HG03457 (cell line): ENCODE measurements around the gene SLC25A5.
"Not testable (repeated sequence)": the region's sequence is repeated elsewhere in the genome, so short reads cannot be mapped to it uniquely, and the experiment has no call there.

Experiments
- ATAC-seq: cut with Tn5 transposase; IDR thresholded peaks from one replicate; pipeline ENCODE4 v1.9.1; 2021; ENCODE audit warnings: moderate number of reproducible peaks; ENCODE audit not compliant: unreplicated experiment

The SLC25A5 gene

GRCh38 chrX:119467842-119468550, at the start of gene SLC25A5:
SLC25A5 (plus strand) TSS chrX:119468444; CDS start chrX:119468516, 72 bp downstream.
- ATAC-seq = peak; percentile 81

GRCh38 chrX:119419146-119419545, 49.1 kb upstream of the SLC25A5 start:
- no peak for ATAC-seq

- no peak for ATAC-seq
Measured at GRCh38 chrX:119419898-119420297, 48.3 kb upstream of the SLC25A5 start.

GRCh38 chrX:119421016-119421705, 47.1 kb upstream of the SLC25A5 start:
- ATAC-seq = no peak

- no peak for ATAC-seq
Measured at GRCh38 chrX:119423631-119424030, 44.6 kb upstream of the SLC25A5 start.

- ATAC-seq = no peak
Measured at GRCh38 chrX:119424999-119425398, 43.2 kb upstream of the SLC25A5 start.

- peak; percentile 88 for ATAC-seq
Measured at GRCh38 chrX:119427024-119427794, 41.0 kb upstream of the SLC25A5 start.

- no peak for ATAC-seq
Measured at GRCh38 chrX:119427795-119428185, 40.5 kb upstream of the SLC25A5 start.

- no peak for ATAC-seq
Measured at GRCh38 chrX:119429471-119429870, 38.8 kb upstream of the SLC25A5 start.

- not testable (repeated sequence) for ATAC-seq
Measured at GRCh38 chrX:119441295-119441694, 26.9 kb upstream of the SLC25A5 start.

- no peak for ATAC-seq
Measured at GRCh38 chrX:119442286-119442685, 26.0 kb upstream of the SLC25A5 start.

GRCh38 chrX:119453202-119453601, 15.0 kb upstream of the SLC25A5 start:
- no peak for ATAC-seq

GRCh38 chrX:119455264-119455663, 13.0 kb upstream of the SLC25A5 start:
- ATAC-seq = no peak

- ATAC-seq = no peak
Measured at GRCh38 chrX:119459181-119459580, 9.1 kb upstream of the SLC25A5 start.

GRCh38 chrX:119465555-119465954, 2.7 kb upstream of the SLC25A5 start:
- ATAC-seq = no peak

GRCh38 chrX:119466970-119467369, 1.3 kb upstream of the SLC25A5 start:
- ATAC-seq = no peak

- ATAC-seq = no peak
Measured at GRCh38 chrX:119467433-119467832, 811 bp upstream of the SLC25A5 start.

- peak; percentile 62 for ATAC-seq
Measured at GRCh38 chrX:119468551-119469312, 488 bp downstream of the SLC25A5 start.

- ATAC-seq = no peak
Measured at GRCh38 chrX:119469313-119469635, 1.0 kb downstream of the SLC25A5 start.

- ATAC-seq = no peak
Measured at GRCh38 chrX:119474615-119475388, 6.6 kb downstream of the SLC25A5 start.
